Duodenal mucosa (tissue), 2 donors: ENCODE results near the gene SEC14L1.

ENCODE experiments used
- H3K27ac ChIP-seq: one replicate; pipeline ENCODE4 v1.7.0; 2013; ENCODE audit warnings: low read depth, low read length
- H3K27me3 ChIP-seq, 2 donors: one replicate each; pipeline ENCODE4 v1.7.0; 2013; ENCODE audit warnings: low read length in 2 of 2, control low read depth in 1 of 2; ENCODE audit not compliant: insufficient read depth in 2 of 2, control insufficient read depth in 1 of 2
- H3K36me3 ChIP-seq, 2 donors: one replicate each; pipeline ENCODE4 v1.7.0; 2013; ENCODE audit warnings: low read length in 2 of 2, control low read depth in 1 of 2; ENCODE audit not compliant: insufficient read depth in 2 of 2, control insufficient read depth in 1 of 2
- H3K4me1 ChIP-seq, 2 donors: one replicate each; pipeline ENCODE4 v1.7.0; 2013; ENCODE audit warnings: low read length in 2 of 2, control low read depth in 1 of 2; ENCODE audit not compliant: insufficient read depth in 2 of 2, control insufficient read depth in 1 of 2
- H3K4me3 ChIP-seq, 2 donors: one replicate each; pipeline ENCODE4 v1.7.0; 2013; ENCODE audit warnings: low read length in 2 of 2, low read depth in 1 of 2
- H3K9ac ChIP-seq, 2 donors: one replicate each; pipeline ENCODE4 v1.7.0; 2013; ENCODE audit warnings: low read length in 2 of 2, low read depth in 1 of 2
- H3K9me3 ChIP-seq, 2 donors: one replicate each; pipeline ENCODE4 v1.7.0; 2013; ENCODE audit warnings: low read length in 2 of 2, control low read depth in 1 of 2; ENCODE audit not compliant: control insufficient read depth in 1 of 2

Gene SEC14L1

DNA sequence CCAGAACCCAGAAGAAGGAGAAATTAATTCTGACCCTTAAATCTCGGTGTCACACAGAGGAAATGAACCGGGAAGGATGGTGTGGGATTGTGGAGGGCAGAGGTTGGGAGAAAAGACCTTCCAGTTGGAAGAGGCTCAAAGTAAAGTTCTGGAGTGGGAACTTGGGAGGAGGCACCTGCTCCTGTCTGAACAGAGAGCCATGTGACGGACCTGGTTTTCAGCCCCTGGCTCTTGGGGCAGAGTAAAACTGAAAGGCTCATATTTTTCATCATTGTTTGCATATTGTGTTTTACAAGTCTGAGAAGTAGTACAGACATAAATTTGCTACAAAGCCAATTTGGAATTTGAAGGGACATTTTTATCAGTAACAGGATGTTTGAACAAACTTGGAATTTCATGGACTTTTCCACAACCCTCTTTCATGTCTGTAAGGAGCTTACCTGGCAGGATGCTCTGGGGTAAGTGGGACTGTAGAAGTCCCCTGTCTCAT is 24.4 kb upstream of the SEC14L1 start:
- Histone ChIP-seq H3K36me3 (no peaks in the 10 kb centered on the region), H3K9me3 (no peaks in the 10 kb centered on the region), H3K9ac (no peak overlapping the region), H3K27me3 (no peaks in the 10 kb centered on the region), H3K27ac (no peak overlapping the region), H3K4me1 (peaks cover 7 to 20% of the 10 kb centered on the region in 2 donors), H3K4me3 (no peak overlapping the region)

DNA sequence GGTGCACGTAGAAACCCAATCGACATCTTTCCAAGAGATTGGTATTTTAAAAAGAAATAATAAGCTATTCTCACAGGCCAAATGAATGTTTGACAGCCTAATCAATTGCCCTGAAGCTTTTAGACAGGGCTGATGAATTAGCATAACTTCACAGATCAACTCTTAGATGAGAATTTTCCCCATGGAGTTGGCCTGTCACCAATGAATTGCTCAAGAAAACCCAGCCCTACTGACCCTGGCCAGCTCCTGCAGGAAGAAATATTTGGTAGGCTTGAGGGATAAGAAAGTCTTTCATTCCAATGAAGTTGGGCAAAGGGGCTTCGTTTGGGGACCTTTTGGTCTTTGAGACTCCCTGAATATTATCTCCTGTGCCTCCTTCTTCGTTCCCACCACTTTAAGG is 23.4 kb upstream of the SEC14L1 start:
- peaks cover 13 to 19% of the 10 kb centered on the region in 2 donors for H3K4me1 ChIP-seq
- no peak overlapping the region for H3K9ac ChIP-seq
- H3K27me3 ChIP-seq: no peaks in the 10 kb centered on the region
- no peaks in the 10 kb centered on the region for H3K36me3 ChIP-seq
- no peak overlapping the region for H3K27ac ChIP-seq
- H3K9me3 ChIP-seq: no peaks in the 10 kb centered on the region
- H3K4me3 ChIP-seq: no peak overlapping the region

DNA sequence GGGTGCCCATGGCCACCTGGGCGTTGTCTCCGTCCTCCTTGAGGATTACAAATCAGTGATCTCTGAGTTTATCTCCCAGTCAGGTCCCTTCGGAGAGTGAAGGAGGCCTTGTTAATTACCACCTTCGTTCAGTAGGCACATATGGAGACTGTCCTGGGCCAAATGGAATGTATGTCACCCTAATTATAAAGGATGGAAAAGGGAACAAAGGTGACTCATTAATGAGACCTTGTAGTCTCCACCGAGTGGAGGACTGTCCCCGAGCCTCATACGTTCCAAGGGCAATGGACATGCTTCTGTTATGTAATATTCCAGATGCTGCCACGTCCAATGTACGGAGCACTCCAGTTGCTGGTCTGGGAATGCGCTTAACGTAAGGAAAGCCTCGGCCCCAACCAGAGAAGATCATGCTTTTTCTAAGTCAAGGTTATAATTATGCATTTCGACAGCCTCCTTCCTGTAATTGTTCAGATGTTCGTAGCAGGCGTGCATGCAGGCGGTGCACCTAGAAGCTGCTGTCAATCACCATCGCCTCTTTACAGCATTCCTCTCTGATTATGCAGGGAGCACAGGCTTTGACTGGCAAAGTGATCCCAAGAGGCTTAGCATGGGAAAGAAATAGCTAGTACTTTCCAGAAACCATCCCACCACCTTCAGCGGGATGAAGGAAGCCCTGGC is 22.4 kb upstream of the SEC14L1 start:
- Histone ChIP-seq H3K4me1 (peaks cover 13 to 22% of the 10 kb centered on the region in 2 donors), H3K27ac (no peak overlapping the region)

DNA sequence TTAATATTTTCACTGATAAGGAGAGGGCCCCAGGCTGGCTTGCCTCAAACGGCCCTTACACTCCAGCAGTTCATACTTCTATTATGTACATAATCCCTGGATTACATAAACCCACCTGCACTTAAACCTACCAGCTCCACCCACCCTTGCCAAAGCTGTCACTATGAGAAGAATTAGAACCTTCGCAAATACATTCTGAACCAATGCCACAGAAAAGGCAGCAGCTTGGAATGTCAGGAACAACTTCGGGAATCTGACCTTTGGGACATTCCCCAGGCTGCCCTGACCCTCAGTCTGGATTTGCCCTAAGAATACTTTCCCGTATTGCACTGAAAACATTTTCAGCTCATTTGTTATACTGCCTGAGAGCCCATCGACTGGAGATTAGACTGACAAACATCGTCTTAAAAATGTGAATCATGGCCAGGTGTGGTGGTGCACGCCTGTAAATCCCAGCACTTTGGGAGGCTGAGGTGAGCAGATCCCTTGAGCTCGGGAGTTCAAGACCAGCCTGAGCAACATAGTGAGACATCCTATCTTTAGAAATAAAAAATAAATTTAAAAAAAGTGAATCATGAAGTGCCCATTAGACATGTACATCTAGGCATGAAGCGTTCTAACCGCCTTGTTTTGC is 21.0 kb upstream of the SEC14L1 start:
- Histone ChIP-seq H3K9me3 (no peaks in the 10 kb centered on the region), H3K36me3 (no peaks in the 10 kb centered on the region), H3K4me1 (peaks cover 23 to 28% of the 10 kb centered on the region in 2 donors), H3K9ac (no peak overlapping the region), H3K27me3 (no peaks in the 10 kb centered on the region), H3K27ac (no peak overlapping the region), H3K4me3 (no peak overlapping the region)

More for the DNA sequence above, 22.4 kb upstream of the SEC14L1 start:
- H3K36me3 ChIP-seq: no peaks in the 10 kb centered on the region
- no peaks in the 10 kb centered on the region for H3K27me3 ChIP-seq
- H3K9ac ChIP-seq: no peak overlapping the region
- no peaks in the 10 kb centered on the region for H3K9me3 ChIP-seq
- no peak overlapping the region for H3K4me3 ChIP-seq

DNA sequence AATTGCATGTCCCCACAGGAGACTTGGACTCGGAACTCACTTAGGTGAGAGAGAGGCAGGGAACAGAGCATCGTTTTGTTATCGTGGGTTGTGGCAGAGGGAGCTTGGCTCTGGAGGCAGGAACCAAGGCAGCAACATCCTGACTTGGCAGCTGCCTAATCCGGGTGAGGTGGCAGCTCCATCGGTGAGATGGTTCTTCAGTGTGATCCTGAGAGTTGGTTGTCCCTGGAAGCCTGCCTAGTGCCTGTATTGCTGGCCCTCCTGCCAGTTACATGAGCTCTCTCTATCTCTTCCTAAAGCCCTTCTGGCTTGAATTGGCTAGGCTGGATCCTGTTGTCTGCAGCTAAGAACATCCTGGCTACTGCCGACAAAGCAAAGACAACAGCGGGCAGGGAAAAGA is 19.9 kb upstream of the SEC14L1 start:
- Histone ChIP-seq H3K27ac (no peak overlapping the region), H3K9ac (no peak overlapping the region), H3K4me1 (peaks cover 23 to 28% of the 10 kb centered on the region in 2 donors)

DNA sequence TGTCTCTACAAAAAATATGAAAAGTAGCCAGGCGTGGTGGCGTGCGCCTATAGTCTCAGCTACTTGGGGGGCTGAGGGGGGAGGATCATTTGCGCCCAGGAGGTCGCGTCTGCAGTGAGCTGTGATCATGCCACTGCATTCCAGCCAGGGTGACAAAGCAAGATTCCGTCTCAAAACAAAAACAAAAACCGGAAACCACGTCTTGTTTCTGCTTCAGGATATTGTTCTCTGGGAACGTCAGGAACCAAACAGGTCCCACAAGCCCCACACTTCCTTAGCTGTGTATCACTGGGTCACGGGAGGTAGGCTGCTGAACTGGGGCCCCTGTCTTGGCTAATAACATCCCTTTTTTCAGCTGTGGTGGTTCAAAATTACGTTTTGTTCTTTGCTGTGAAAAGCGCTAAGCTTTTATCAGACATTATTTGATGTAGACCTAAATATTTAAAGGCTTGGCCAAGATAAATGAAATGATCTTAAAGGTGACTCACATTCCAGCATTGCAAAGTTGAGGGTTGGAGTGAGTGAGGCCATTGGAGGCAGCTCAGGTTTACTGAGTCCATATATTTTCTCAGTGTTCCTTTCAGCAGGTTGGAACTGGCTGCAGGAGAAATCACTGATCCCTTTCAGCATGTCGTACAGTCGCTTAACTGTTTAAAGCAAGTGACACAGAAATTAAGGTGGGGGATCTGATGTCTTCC is 16.4 kb upstream of the SEC14L1 start:
- H3K27me3 ChIP-seq: no peaks in the 10 kb centered on the region
- H3K27ac ChIP-seq: peak overlapping the region; percentile 47
- H3K9ac ChIP-seq: no peak overlapping the region
- H3K4me3 ChIP-seq: no peak overlapping the region
- peaks cover 21 to 29% of the 10 kb centered on the region in 2 donors for H3K4me1 ChIP-seq
- H3K36me3 ChIP-seq: no peaks in the 10 kb centered on the region
- H3K9me3 ChIP-seq: no peaks in the 10 kb centered on the region

More for the DNA sequence above, 19.9 kb upstream of the SEC14L1 start:
- no peak overlapping the region for H3K4me3 ChIP-seq
- H3K9me3 ChIP-seq: no peaks in the 10 kb centered on the region
- no peaks in the 10 kb centered on the region for H3K36me3 ChIP-seq
- no peaks in the 10 kb centered on the region for H3K27me3 ChIP-seq

DNA sequence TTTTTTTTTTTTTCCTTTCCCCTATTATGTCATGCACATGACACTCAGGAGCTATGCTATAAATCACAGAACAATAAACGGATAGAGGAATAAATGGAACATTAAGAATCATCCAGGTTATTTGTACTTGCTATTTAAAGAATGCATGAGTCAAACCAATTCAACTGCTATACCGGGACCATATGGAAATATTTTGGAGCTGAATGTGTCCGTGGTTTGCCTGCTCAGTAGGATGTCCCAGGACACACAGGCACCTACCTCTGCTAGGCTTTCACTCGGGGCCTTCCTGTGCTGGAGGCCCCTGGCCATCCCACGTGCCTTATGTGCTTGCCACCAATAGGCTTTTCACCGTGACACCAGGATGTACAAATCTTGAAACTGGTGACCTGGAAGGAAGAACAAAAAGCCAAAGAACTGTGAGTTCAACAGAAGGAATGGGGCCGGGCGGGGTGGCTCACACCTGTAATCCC is 15.3 kb upstream of the SEC14L1 start:
- H3K4me1 ChIP-seq: peaks cover 18 to 30% of the 10 kb centered on the region in 2 donors
- no peak overlapping the region for H3K4me3 ChIP-seq
- no peaks in the 10 kb centered on the region for H3K36me3 ChIP-seq

DNA sequence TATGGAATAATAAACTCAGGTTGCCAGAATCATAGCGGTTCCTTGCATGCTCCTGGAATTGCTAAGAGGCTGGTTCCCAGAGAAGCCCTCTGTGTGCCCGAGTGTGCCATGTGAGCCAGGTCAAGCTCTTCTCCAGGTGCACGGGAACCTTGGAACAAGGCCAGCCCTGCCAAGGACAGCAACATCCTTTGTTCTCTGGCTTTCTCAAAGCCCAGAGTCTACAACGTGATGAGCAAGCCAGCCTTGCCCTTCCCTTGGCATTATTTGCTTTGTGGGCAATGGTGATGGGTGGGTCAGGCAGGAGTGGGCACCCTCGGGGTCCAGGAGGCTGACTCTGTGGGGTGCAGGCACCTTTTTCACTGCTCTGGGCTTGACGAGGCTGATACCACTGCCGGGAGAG is 14.2 kb upstream of the SEC14L1 start:
- Histone ChIP-seq H3K9ac (peak overlapping the region in 1 of 2 donors; percentile 18), H3K36me3 (no peaks in the 10 kb centered on the region), H3K4me1 (peaks cover 15 to 30% of the 10 kb centered on the region in 2 donors), H3K9me3 (no peaks in the 10 kb centered on the region), H3K27ac (peak overlapping the region; percentile 5), H3K27me3 (no peaks in the 10 kb centered on the region), H3K4me3 (no peak overlapping the region)

More for the DNA sequence above, 15.3 kb upstream of the SEC14L1 start:
- H3K9me3 ChIP-seq: no peaks in the 10 kb centered on the region
- H3K27ac ChIP-seq: peak overlapping the region; percentile 51
- no peak overlapping the region for H3K9ac ChIP-seq
- no peaks in the 10 kb centered on the region for H3K27me3 ChIP-seq

DNA sequence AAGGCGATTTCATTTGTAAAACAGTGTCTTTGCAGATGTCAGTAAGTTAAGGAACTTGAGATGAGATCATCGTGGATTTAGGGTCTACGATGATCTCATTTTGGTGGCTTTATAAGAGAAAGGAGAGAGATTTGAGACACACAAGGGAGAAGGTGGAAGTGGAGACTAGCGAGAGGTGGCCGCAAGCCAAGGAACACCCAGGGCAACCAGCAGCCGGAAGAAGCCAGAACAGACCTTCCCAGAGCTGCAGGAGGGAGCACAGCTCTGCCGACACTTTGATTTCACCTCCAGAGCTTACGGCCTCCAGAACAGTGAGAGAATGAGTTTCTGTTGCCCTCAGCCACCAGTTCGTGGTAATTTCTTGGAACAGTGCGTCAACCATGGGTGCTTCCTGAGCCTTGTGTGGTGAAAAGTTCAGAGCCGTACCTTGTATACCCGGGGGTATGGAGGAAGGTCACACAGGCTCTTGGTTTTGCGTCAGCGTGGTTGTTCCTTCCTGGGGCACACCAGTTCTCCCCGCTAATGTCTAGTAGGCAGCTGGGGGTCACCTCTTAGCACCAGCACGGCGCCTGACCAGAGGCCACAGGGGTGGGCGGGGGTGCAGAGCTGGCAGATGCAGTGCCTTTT is 12.9 kb upstream of the SEC14L1 start:
- peak overlapping the region; percentile 44 for H3K27ac ChIP-seq
- H3K4me1 ChIP-seq: peaks cover 12 to 24% of the 10 kb centered on the region in 2 donors
- no peaks in the 10 kb centered on the region for H3K36me3 ChIP-seq
- peak overlapping the region in 1 of 2 donors; percentile 41 for H3K4me3 ChIP-seq
- H3K9ac ChIP-seq: peak overlapping the region in 1 of 2 donors; percentile 44
- no peaks in the 10 kb centered on the region for H3K27me3 ChIP-seq
- no peaks in the 10 kb centered on the region for H3K9me3 ChIP-seq
